ENCODE measurements around the gene ITPR1. TPM values are rescaled to one million over a fixed set of nuclear protein-coding genes. Genes with fewer than 3 reads are reported as not detected.

Gene ITPR1
- polyA plus RNA-seq, 1 donor from 2014 or later, result 2.1 TPM

- no peak overlapping the region for H3K9ac ChIP-seq (ENCODE audit: low read length)
- no peaks in the 10 kb centered on the region for H3K27me3 ChIP-seq (ENCODE audit: insufficient read depth, low read depth, low read length)
- H3K4me2 ChIP-seq (ENCODE audit: low read length), result no peak overlapping the region
- no peaks in the 10 kb centered on the region for H3K79me2 ChIP-seq (replicated peaks; ENCODE audit: insufficient read depth, low read length)
- TF ChIP-seq SMC3 (conservative IDR thresholded peaks at IDR 0.05; ENCODE audit: poor library complexity) (no peak), POLR2AphosphoS5 (IDR thresholded peaks at IDR 0.05) (no peak), EP300 (conservative IDR thresholded peaks at IDR 0.05; ENCODE audit: poor library complexity, severe bottlenecking) (no peak), TAF1 (IDR thresholded peaks at IDR 0.05; ENCODE audit: low read depth) (no peak), MXI1 (conservative IDR thresholded peaks at IDR 0.05; ENCODE audit: poor library complexity, severe bottlenecking) (no peak), RAD21 (conservative IDR thresholded peaks at IDR 0.05) (no peak), EZH2 (IDR thresholded peaks at IDR 0.05; ENCODE audit: borderline replicate concordance, insufficient read depth, low read length, poor library complexity, severe bottlenecking) (no peak)
- TF ChIP-seq, protein P1, sequence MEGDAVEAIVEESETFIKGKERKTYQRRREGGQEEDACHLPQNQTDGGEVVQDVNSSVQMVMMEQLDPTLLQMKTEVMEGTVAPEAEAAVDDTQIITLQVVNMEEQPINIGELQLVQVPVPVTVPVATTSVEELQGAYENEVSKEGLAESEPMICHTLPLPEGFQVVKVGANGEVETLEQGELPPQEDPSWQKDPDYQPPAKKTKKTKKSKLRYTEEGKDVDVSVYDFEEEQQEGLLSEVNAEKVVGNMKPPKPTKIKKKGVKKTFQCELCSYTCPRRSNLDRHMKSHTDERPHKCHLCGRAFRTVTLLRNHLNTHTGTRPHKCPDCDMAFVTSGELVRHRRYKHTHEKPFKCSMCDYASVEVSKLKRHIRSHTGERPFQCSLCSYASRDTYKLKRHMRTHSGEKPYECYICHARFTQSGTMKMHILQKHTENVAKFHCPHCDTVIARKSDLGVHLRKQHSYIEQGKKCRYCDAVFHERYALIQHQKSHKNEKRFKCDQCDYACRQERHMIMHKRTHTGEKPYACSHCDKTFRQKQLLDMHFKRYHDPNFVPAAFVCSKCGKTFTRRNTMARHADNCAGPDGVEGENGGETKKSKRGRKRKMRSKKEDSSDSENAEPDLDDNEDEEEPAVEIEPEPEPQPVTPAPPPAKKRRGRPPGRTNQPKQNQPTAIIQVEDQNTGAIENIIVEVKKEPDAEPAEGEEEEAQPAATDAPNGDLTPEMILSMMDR (IDR thresholded peaks at IDR 0.05; ENCODE audit: poor library complexity, severe bottlenecking), result no peak
- TF ChIP-seq, protein P2, sequence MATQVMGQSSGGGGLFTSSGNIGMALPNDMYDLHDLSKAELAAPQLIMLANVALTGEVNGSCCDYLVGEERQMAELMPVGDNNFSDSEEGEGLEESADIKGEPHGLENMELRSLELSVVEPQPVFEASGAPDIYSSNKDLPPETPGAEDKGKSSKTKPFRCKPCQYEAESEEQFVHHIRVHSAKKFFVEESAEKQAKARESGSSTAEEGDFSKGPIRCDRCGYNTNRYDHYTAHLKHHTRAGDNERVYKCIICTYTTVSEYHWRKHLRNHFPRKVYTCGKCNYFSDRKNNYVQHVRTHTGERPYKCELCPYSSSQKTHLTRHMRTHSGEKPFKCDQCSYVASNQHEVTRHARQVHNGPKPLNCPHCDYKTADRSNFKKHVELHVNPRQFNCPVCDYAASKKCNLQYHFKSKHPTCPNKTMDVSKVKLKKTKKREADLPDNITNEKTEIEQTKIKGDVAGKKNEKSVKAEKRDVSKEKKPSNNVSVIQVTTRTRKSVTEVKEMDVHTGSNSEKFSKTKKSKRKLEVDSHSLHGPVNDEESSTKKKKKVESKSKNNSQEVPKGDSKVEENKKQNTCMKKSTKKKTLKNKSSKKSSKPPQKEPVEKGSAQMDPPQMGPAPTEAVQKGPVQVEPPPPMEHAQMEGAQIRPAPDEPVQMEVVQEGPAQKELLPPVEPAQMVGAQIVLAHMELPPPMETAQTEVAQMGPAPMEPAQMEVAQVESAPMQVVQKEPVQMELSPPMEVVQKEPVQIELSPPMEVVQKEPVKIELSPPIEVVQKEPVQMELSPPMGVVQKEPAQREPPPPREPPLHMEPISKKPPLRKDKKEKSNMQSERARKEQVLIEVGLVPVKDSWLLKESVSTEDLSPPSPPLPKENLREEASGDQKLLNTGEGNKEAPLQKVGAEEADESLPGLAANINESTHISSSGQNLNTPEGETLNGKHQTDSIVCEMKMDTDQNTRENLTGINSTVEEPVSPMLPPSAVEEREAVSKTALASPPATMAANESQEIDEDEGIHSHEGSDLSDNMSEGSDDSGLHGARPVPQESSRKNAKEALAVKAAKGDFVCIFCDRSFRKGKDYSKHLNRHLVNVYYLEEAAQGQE (IDR thresholded peaks at IDR 0.05; ENCODE audit: borderline replicate concordance), result no peak
- H3K36me3 ChIP-seq (ENCODE audit: insufficient read depth, low read length), result no peaks in the 10 kb centered on the region
- H3K27ac ChIP-seq (ENCODE audit: low read length), result no peak overlapping the region
- no peak overlapping the region for H2AFZ ChIP-seq (ENCODE audit: low read depth, low read length)
- no peaks in the 10 kb centered on the region for H3F3A ChIP-seq (ENCODE audit: insufficient read depth, low read length, poor library complexity, severe bottlenecking)
- no peak overlapping the region for H3K4me3 ChIP-seq (ENCODE audit: low read length)
- H3K9me2 ChIP-seq (ENCODE audit: insufficient read depth, low read length), result no peaks in the 10 kb centered on the region
- no peaks in the 10 kb centered on the region for H3K9me3 ChIP-seq (ENCODE audit: low read length)
- H4K20me1 ChIP-seq (ENCODE audit: insufficient read depth), result no peaks in the 10 kb centered on the region
These were observed 340.3 kb downstream of the ITPR1 start for GRCh38 chr3:4833471-4833870.

- H3K4me2 ChIP-seq (ENCODE audit: low read length), result no peak overlapping the region
- H3F3A ChIP-seq (ENCODE audit: insufficient read depth, low read length, poor library complexity, severe bottlenecking), result no peaks in the 10 kb centered on the region
- H3K79me2 ChIP-seq (replicated peaks; ENCODE audit: insufficient read depth, low read length), result no peaks in the 10 kb centered on the region
- H4K20me1 ChIP-seq (ENCODE audit: insufficient read depth), result no peaks in the 10 kb centered on the region
- H3K9ac ChIP-seq (ENCODE audit: low read length), result no peak overlapping the region
- TF ChIP-seq SMC3 (conservative IDR thresholded peaks at IDR 0.05; ENCODE audit: poor library complexity), result no peak
- no peaks in the 10 kb centered on the region for H3K36me3 ChIP-seq (ENCODE audit: insufficient read depth, low read length)
- no peaks in the 10 kb centered on the region for H3K9me2 ChIP-seq (ENCODE audit: insufficient read depth, low read length)
- no peak overlapping the region for H3K27ac ChIP-seq (ENCODE audit: low read length)
- no peaks in the 10 kb centered on the region for H3K9me3 ChIP-seq (ENCODE audit: low read length)
- H3K27me3 ChIP-seq (ENCODE audit: insufficient read depth, low read depth, low read length), result no peaks in the 10 kb centered on the region
- no peak overlapping the region for H3K4me3 ChIP-seq (ENCODE audit: low read length)
- no peak overlapping the region for H2AFZ ChIP-seq (ENCODE audit: low read depth, low read length)
These were observed 341.3 kb downstream of the ITPR1 start for GRCh38 chr3:4834403-4834866.

DNA sequence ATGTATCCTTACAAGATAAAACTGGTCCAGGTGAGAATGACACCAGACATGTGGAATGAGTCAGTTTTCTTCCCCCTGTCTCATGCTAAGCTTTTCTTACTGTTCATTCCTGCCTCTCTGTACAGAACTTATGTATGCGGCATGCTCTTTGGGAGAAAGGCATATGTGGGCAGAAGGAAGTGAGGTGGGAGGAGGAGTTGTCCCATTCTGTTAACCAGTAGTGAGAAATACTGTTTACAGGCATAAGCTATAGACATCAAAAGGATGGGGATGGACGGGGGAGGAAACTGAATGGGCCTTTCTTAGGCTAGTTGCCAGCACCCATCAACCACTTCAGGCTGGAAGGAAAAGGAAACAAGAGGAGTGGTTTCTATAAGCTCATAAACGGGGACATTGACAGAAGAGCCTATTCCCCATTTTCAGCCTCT, 342.5 kb downstream of the ITPR1 start:
- Histone ChIP-seq H3F3A (ENCODE audit: insufficient read depth, low read length, poor library complexity, severe bottlenecking) (no peaks in the 10 kb centered on the region), H3K79me2 (replicated peaks; ENCODE audit: insufficient read depth, low read length) (no peaks in the 10 kb centered on the region), H3K4me3 (ENCODE audit: low read length) (no peak overlapping the region), H3K36me3 (ENCODE audit: insufficient read depth, low read length) (no peaks in the 10 kb centered on the region), H2AFZ (ENCODE audit: low read depth, low read length) (no peak overlapping the region), H4K20me1 (ENCODE audit: insufficient read depth) (no peaks in the 10 kb centered on the region), H3K9me2 (ENCODE audit: insufficient read depth, low read length) (no peaks in the 10 kb centered on the region), H3K9ac (ENCODE audit: low read length) (no peak overlapping the region), H3K9me3 (ENCODE audit: low read length) (no peaks in the 10 kb centered on the region), H3K27me3 (ENCODE audit: insufficient read depth, low read depth, low read length) (no peaks in the 10 kb centered on the region), H3K27ac (ENCODE audit: low read length) (no peak overlapping the region), H3K4me2 (ENCODE audit: low read length) (no peak overlapping the region)
- no peak for TF ChIP-seq SMC3 (conservative IDR thresholded peaks at IDR 0.05; ENCODE audit: poor library complexity)
- TF ChIP-seq, protein P1 (IDR thresholded peaks at IDR 0.05; ENCODE audit: poor library complexity, severe bottlenecking), result no peak
- TF ChIP-seq, protein P2 (IDR thresholded peaks at IDR 0.05; ENCODE audit: borderline replicate concordance), result no peak
- no peak for TF ChIP-seq TAF1 (IDR thresholded peaks at IDR 0.05; ENCODE audit: low read depth)
- no peak for TF ChIP-seq MXI1 (conservative IDR thresholded peaks at IDR 0.05; ENCODE audit: poor library complexity, severe bottlenecking)
- no peak for TF ChIP-seq EP300 (conservative IDR thresholded peaks at IDR 0.05; ENCODE audit: poor library complexity, severe bottlenecking)
- TF ChIP-seq RAD21 (conservative IDR thresholded peaks at IDR 0.05), result no peak
- TF ChIP-seq EZH2 (IDR thresholded peaks at IDR 0.05; ENCODE audit: borderline replicate concordance, insufficient read depth, low read length, poor library complexity, severe bottlenecking), result no peak
- TF ChIP-seq POLR2AphosphoS5 (IDR thresholded peaks at IDR 0.05), result no peak

Measured in neural cell (in vitro differentiated cells).